ENCODE results near the gene TCTN3. TPM values are rescaled to one million over a fixed set of nuclear protein-coding genes. Genes with fewer than 3 reads are reported as not detected.

Gene TCTN3
- total RNA-seq, 4 donors from 2014 or later = 18.3 to 26.2 (median 22.7) TPM

DNA sequence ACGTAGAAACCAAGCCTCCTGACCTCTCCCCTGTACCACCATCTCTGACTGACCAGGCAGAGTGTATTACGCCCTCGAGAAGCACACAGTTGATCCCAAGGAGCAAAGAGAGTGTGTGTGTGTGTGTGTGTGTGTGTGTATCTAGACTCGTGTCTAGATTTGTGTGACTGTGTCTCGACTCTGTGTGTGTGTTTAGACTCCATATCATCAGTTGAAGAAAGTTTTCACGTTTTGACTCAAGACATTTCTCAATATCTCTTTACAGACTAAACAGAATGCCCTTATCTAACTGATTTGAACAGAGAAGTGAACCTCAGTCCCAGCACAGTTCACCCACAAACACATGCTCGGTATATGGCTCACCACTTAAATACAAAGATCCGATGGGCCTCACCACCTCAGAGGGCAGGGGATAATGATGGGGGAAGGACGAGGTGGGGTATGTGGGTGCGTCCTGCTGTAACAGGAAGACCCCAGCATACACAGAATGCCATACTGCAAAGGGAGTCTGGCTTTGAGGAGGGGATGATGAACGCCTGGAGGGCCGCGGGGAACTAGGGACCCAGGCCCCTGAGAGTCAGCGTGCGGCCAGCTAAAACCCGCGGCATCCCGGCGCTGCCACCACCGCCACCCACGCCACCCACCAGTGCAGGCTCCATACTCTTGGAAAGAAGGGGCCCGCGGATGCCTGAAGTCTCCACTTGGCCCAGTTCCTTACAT is 38.0 kb downstream of the TCTN3 start:
- Histone ChIP-seq H3K27ac (peak overlapping the region; percentile 44), H3K36me3 (peaks cover 20% of the 10 kb centered on the region), H3K9me3 (no peaks in the 10 kb centered on the region), H3K27me3 (no peaks in the 10 kb centered on the region), H3K4me3 (peak overlapping the region; percentile 90), H3K4me1 (peaks cover 24% of the 10 kb centered on the region)
- DNase-seq (ENCODE audit: low spot score in 2 of 2) = peak in 1 of 2 donors; percentile 80
- WGBS = 15% methylated on average over 17 of the region's 23 CpGs
- TF ChIP-seq POLR2A (IDR thresholded peaks at IDR 0.05) = no peak
- no peak for TF ChIP-seq EP300 (IDR thresholded peaks at IDR 0.05)
- TF ChIP-seq POLR2AphosphoS5 (IDR thresholded peaks at IDR 0.05) = no peak

DNA sequence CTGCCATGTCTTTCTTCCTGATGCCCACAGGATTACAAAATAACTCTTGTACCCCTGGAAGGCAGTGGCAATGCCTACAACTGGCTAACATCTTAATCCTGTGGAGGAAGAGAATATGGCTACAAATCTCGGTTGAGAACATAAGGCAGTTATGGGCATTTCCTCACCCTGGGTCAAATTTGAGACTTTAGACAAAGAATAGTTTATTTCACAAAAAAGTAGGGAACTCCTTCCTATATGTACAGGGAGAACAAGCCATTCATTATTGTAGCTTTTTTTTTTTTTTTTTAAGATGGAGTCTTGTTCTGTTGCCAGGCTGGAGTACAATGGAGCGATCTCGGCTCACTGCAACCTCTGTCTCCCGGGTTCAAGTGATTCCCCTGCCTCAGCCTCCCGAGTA is 39.8 kb downstream of the TCTN3 start:
- Histone ChIP-seq H3K27me3 (no peaks in the 10 kb centered on the region), H3K4me1 (peaks cover 24% of the 10 kb centered on the region), H3K9me3 (no peaks in the 10 kb centered on the region), H3K27ac (no peak overlapping the region), H3K36me3 (peaks cover 30% of the 10 kb centered on the region), H3K4me3 (no peak overlapping the region)
- TF ChIP-seq, protein P1, sequence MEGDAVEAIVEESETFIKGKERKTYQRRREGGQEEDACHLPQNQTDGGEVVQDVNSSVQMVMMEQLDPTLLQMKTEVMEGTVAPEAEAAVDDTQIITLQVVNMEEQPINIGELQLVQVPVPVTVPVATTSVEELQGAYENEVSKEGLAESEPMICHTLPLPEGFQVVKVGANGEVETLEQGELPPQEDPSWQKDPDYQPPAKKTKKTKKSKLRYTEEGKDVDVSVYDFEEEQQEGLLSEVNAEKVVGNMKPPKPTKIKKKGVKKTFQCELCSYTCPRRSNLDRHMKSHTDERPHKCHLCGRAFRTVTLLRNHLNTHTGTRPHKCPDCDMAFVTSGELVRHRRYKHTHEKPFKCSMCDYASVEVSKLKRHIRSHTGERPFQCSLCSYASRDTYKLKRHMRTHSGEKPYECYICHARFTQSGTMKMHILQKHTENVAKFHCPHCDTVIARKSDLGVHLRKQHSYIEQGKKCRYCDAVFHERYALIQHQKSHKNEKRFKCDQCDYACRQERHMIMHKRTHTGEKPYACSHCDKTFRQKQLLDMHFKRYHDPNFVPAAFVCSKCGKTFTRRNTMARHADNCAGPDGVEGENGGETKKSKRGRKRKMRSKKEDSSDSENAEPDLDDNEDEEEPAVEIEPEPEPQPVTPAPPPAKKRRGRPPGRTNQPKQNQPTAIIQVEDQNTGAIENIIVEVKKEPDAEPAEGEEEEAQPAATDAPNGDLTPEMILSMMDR (IDR thresholded peaks at IDR 0.05) = no peak
- TF ChIP-seq POLR2AphosphoS5 (IDR thresholded peaks at IDR 0.05) (no peak), EP300 (IDR thresholded peaks at IDR 0.05) (no peak), POLR2A (IDR thresholded peaks at IDR 0.05) (no peak)
- 75% methylated on average over 5 of the region's 5 CpGs for WGBS
- DNase-seq (ENCODE audit: low spot score in 2 of 2) = no peak

DNA sequence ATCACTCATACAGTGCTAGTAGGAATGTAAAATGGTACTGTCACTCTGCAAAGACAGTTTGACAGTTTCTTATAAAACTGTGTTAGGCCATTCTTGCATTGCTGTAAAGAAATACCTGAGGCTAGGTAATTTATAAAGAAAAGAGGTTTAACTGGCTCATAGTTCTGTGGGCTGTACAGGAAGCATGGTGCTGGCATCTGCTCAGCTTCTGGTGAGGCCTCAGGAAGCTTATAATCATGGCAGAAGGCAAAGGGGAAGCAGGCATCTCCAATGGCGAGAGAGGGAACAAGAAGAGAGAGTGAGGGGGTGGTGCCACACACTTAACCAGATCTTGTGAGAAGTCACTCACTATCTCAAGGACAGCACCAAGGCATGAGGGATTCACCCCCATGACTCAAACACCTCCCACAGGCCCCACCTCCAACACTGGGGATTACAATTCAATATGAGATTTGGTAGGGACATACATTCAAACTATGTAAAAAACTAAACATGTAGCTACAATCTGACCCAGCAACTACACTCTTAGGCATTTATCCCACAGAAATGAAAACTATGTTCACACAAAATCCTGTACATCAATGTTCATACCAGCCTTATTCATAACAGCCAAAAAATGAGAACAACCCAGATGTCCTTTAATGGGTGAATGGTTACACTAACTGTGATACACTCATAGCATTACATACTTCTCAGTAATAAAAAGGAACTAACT is 42.2 kb downstream of the TCTN3 start:
- H3K4me3 ChIP-seq = no peak overlapping the region
- WGBS = 92% methylated on average over 1 of the region's 1 CpG
- no peaks in the 10 kb centered on the region for H3K9me3 ChIP-seq
- H3K4me1 ChIP-seq = peaks cover 18% of the 10 kb centered on the region
- TF ChIP-seq EP300 (IDR thresholded peaks at IDR 0.05) (no peak), POLR2AphosphoS5 (IDR thresholded peaks at IDR 0.05) (no peak), POLR2A (IDR thresholded peaks at IDR 0.05) (no peak)
- TF ChIP-seq, protein P1 (IDR thresholded peaks at IDR 0.05) = no peak
- no peaks in the 10 kb centered on the region for H3K27me3 ChIP-seq
- DNase-seq (ENCODE audit: low spot score in 2 of 2) = no peak
- no peak overlapping the region for H3K27ac ChIP-seq
- H3K36me3 ChIP-seq = peaks cover 38% of the 10 kb centered on the region

DNA sequence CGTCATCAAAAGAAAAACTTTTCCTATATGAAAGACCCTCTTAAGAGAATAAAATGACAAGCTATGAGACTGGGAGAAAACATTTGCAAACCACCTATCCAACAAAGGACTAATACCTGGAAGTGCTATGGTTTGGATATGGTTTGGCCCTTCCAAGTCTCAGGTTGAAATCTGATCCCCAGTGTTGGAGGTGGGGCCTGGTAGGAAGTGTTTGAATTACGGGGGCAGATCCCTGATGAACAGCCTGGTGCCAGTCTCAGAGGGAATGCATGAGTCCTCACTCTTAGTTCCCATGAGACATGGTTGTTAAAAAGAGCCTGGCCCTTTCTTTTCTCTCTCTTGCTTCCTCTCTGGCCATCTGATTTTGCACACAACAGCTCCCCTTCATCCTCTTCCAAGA is 43.5 kb downstream of the TCTN3 start:
- Histone ChIP-seq H3K36me3 (peaks cover 44% of the 10 kb centered on the region), H3K9me3 (no peaks in the 10 kb centered on the region), H3K4me3 (no peak overlapping the region), H3K27ac (no peak overlapping the region), H3K27me3 (no peaks in the 10 kb centered on the region), H3K4me1 (peaks cover 9% of the 10 kb centered on the region)
- 73% methylated on average over 2 of the region's 2 CpGs for WGBS
- no peak for DNase-seq (ENCODE audit: low spot score in 2 of 2)
- TF ChIP-seq EP300 (IDR thresholded peaks at IDR 0.05) (no peak), POLR2A (IDR thresholded peaks at IDR 0.05) (no peak), POLR2AphosphoS5 (IDR thresholded peaks at IDR 0.05) (no peak)
- TF ChIP-seq, protein P1 (IDR thresholded peaks at IDR 0.05) = no peak

DNA sequence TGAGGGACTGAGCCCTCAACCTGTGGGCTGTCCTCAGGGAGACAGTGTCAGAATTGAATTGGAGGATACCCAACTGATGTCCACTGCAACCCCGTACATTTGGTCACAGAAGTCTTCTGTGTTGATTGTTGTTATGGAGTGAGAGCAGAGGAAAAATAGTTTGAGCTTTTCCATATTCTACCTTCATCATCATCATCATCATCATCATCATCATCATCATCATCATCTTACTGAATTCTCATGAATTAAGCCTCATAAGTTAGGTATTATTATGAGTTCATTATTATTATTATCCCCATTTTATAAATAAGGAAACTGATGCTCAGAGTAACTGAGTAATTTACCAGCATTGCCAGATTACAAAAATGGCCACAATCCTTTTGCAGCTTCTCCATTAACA is 45.6 kb downstream of the TCTN3 start:
- H3K9me3 ChIP-seq = no peaks in the 10 kb centered on the region
- no peak overlapping the region for H3K4me3 ChIP-seq
- H3K27me3 ChIP-seq = no peaks in the 10 kb centered on the region
- WGBS = 95% methylated on average over 1 of the region's 1 CpG
- no peaks in the 10 kb centered on the region for H3K4me1 ChIP-seq
- TF ChIP-seq, protein P1 (IDR thresholded peaks at IDR 0.05) = no peak
- TF ChIP-seq POLR2AphosphoS5 (IDR thresholded peaks at IDR 0.05) (no peak), EP300 (IDR thresholded peaks at IDR 0.05) (no peak), POLR2A (IDR thresholded peaks at IDR 0.05) (no peak)
- H3K27ac ChIP-seq = no peak overlapping the region
- peaks cover 44% of the 10 kb centered on the region for H3K36me3 ChIP-seq
- DNase-seq (ENCODE audit: low spot score in 2 of 2) = no peak

All from suprapubic skin (tissue), 4 donors.